ENCODE results near the gene ASCC1. TPM values are rescaled to one million over a fixed set of nuclear protein-coding genes. Genes with fewer than 3 reads are reported as not detected.
A peak's percentile ranks its signal among the peaks of the same experiment; 100 is the strongest.

Gene ASCC1
- total and polyA plus RNA-seq, 2 of the 13 experiments (the other 11 are each of a cell fraction or from before 2014, with no cell fraction given) = 21.6 to 30.1 TPM

DNA sequence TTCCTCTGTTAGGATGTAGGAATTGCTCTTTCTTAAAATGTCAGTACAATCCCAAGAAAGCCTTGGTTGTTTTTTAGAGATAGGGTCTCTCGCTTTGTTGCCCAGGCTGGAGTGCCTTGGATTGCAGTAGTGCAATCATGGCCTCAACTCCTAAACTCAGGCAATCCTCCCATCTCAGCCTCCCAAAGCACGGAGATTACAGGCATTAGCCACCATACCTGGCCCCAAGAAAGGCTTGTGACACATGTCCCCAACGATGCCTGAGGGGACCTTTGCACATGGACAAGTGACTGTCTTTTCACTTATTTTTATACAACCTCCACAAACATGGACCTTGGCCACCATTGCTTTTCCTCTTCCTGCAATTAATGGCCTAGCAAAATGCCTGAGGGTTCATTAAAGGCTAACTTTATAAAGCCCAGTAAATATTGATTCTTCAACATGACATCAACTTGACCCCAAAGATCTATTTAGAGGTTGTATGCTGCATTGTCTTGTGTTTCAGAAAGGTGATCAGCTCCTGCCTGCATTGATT is 117.7 kb downstream of the ASCC1 start (continued):
- TF ChIP-seq, protein P1, sequence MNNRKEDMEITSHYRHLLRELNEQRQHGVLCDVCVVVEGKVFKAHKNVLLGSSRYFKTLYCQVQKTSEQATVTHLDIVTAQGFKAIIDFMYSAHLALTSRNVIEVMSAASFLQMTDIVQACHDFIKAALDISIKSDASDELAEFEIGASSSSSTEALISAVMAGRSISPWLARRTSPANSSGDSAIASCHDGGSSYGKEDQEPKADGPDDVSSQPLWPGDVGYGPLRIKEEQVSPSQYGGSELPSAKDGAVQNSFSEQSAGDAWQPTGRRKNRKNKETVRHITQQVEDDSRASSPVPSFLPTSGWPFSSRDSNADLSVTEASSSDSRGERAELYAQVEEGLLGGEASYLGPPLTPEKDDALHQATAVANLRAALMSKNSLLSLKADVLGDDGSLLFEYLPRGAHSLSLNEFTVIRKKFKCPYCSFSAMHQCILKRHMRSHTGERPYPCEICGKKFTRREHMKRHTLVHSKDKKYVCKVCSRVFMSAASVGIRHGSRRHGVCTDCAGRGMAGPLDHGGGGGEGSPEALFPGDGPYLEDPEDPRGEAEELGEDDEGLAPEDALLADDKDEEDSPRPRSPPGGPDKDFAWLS (CRISPR knock-in tag; IDR thresholded peaks at IDR 0.05; ENCODE audit: borderline replicate concordance) = no peak
- TF ChIP-seq HDAC1 (CRISPR knock-in tag; IDR thresholded peaks at IDR 0.05) (peak; percentile 62), SSRP1 (CRISPR knock-in tag; IDR thresholded peaks at IDR 0.05) (peak; percentile 93; the same call in 1 of the 2 replicates), ONECUT2 (CRISPR knock-in tag; IDR thresholded peaks at IDR 0.05) (peak; percentile 86), MED13 (CRISPR knock-in tag; IDR thresholded peaks at IDR 0.05) (peak; percentile 38; the same call in 1 of the 2 replicates), ZNF335 (CRISPR knock-in tag; IDR thresholded peaks at IDR 0.05) (peak; percentile 67), RBM39 (IDR thresholded peaks at IDR 0.05; ENCODE audit: low read depth, low read length, poor library complexity, severe bottlenecking) (no peak), NFKB2 (CRISPR knock-in tag; IDR thresholded peaks at IDR 0.05; ENCODE audit: borderline replicate concordance) (no peak), SATB2 (CRISPR knock-in tag; IDR thresholded peaks at IDR 0.05) (peak; percentile 87; the same call in 1 of the 2 replicates), PRPF4 (IDR thresholded peaks at IDR 0.05; ENCODE audit: low read depth, low read length, poor library complexity, severe bottlenecking) (no peak), TBP (CRISPR knock-in tag; IDR thresholded peaks at IDR 0.05) (no peak), ZFYVE20 (CRISPR knock-in tag; IDR thresholded peaks at IDR 0.05; ENCODE audit: borderline replicate concordance, low read depth) (no peak), ZNF850 (CRISPR knock-in tag; conservative IDR thresholded peaks at IDR 0.05) (no peak), FOXA3 (CRISPR knock-in tag; IDR thresholded peaks at IDR 0.05) (peak; percentile 97), SP5 (CRISPR knock-in tag; IDR thresholded peaks at IDR 0.05; ENCODE audit: borderline replicate concordance, low read depth) (peak; percentile 70)
- TF ChIP-seq, protein P2, sequence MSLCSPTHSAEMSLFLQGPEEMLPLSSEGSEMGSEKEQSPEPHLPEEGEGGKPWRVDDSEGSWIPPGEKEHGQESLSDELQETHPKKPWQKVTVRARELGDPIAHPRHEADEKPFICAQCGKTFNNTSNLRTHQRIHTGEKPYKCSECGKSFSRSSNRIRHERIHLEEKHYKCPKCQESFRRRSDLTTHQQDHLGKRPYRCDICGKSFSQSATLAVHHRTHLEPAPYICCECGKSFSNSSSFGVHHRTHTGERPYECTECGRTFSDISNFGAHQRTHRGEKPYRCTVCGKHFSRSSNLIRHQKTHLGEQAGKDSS (CRISPR knock-in tag; IDR thresholded peaks at IDR 0.05; ENCODE audit: borderline replicate concordance, low read depth) = peak; percentile 66; the same call in 1 of the 2 replicates
- TF ChIP-seq, protein P3, sequence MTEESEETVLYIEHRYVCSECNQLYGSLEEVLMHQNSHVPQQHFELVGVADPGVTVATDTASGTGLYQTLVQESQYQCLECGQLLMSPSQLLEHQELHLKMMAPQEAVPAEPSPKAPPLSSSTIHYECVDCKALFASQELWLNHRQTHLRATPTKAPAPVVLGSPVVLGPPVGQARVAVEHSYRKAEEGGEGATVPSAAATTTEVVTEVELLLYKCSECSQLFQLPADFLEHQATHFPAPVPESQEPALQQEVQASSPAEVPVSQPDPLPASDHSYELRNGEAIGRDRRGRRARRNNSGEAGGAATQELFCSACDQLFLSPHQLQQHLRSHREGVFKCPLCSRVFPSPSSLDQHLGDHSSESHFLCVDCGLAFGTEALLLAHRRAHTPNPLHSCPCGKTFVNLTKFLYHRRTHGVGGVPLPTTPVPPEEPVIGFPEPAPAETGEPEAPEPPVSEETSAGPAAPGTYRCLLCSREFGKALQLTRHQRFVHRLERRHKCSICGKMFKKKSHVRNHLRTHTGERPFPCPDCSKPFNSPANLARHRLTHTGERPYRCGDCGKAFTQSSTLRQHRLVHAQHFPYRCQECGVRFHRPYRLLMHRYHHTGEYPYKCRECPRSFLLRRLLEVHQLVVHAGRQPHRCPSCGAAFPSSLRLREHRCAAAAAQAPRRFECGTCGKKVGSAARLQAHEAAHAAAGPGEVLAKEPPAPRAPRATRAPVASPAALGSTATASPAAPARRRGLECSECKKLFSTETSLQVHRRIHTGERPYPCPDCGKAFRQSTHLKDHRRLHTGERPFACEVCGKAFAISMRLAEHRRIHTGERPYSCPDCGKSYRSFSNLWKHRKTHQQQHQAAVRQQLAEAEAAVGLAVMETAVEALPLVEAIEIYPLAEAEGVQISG (CRISPR knock-in tag; IDR thresholded peaks at IDR 0.05) = no peak
- TF ChIP-seq, protein P4, sequence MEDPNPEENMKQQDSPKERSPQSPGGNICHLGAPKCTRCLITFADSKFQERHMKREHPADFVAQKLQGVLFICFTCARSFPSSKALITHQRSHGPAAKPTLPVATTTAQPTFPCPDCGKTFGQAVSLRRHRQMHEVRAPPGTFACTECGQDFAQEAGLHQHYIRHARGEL (CRISPR knock-in tag; IDR thresholded peaks at IDR 0.05) = no peak
- TF ChIP-seq, protein P5, sequence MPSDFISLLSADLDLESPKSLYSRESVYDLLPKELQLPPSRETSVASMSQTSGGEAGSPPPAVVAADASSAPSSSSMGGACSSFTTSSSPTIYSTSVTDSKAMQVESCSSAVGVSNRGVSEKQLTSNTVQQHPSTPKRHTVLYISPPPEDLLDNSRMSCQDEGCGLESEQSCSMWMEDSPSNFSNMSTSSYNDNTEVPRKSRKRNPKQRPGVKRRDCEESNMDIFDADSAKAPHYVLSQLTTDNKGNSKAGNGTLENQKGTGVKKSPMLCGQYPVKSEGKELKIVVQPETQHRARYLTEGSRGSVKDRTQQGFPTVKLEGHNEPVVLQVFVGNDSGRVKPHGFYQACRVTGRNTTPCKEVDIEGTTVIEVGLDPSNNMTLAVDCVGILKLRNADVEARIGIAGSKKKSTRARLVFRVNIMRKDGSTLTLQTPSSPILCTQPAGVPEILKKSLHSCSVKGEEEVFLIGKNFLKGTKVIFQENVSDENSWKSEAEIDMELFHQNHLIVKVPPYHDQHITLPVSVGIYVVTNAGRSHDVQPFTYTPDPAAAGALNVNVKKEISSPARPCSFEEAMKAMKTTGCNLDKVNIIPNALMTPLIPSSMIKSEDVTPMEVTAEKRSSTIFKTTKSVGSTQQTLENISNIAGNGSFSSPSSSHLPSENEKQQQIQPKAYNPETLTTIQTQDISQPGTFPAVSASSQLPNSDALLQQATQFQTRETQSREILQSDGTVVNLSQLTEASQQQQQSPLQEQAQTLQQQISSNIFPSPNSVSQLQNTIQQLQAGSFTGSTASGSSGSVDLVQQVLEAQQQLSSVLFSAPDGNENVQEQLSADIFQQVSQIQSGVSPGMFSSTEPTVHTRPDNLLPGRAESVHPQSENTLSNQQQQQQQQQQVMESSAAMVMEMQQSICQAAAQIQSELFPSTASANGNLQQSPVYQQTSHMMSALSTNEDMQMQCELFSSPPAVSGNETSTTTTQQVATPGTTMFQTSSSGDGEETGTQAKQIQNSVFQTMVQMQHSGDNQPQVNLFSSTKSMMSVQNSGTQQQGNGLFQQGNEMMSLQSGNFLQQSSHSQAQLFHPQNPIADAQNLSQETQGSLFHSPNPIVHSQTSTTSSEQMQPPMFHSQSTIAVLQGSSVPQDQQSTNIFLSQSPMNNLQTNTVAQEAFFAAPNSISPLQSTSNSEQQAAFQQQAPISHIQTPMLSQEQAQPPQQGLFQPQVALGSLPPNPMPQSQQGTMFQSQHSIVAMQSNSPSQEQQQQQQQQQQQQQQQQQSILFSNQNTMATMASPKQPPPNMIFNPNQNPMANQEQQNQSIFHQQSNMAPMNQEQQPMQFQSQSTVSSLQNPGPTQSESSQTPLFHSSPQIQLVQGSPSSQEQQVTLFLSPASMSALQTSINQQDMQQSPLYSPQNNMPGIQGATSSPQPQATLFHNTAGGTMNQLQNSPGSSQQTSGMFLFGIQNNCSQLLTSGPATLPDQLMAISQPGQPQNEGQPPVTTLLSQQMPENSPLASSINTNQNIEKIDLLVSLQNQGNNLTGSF (CRISPR knock-in tag; IDR thresholded peaks at IDR 0.05) = no peak

Measured in HepG2 (cell line).